GM12864 (cell line): ENCODE results near the gene SYT1.

ENCODE experiments used
- DNase-seq: peaks from one replicate; pipeline ENCODE4 v3.0.0-alpha.2; 2011; ENCODE audit warnings: low read depth
- H3K4me3 ChIP-seq: 2 replicates; pipeline ENCODE4 v1.5.1; 2011; ENCODE audit warnings: mild to moderate bottlenecking, low read depth, low read length, control low read depth
- CTCF ChIP-seq: IDR thresholded peaks from 2 replicates; pipeline ENCODE4 v1.5.1; 2011; ENCODE audit warnings: low read depth, mild to moderate bottlenecking, moderate library complexity, low read length, control low read depth, inconsistent platforms; ENCODE audit errors: missing control alignments

SYT1 gene

GRCh38 chr12:79083181-79083580 lies 218.6 kb downstream of the SYT1 start:
- H3K4me3 ChIP-seq, result no peak overlapping the region
- DNase-seq, result no peak
- no peak for TF ChIP-seq CTCF

- DNase-seq, result no peak
- TF ChIP-seq CTCF, result no peak
These were observed 220.6 kb downstream of the SYT1 start for GRCh38 chr12:79085106-79085682.

GRCh38 chr12:79086541-79087296 lies 222.1 kb downstream of the SYT1 start:
- no peak overlapping the region for H3K4me3 ChIP-seq

More at GRCh38 chr12:79085106-79085682, 220.6 kb downstream of the SYT1 start:
- no peak overlapping the region for H3K4me3 ChIP-seq

GRCh38 chr12:79098530-79098929 lies 234.0 kb downstream of the SYT1 start:
- no peak overlapping the region for H3K4me3 ChIP-seq
- no peak for TF ChIP-seq CTCF
- no peak for DNase-seq

More at GRCh38 chr12:79086541-79087296, 222.1 kb downstream of the SYT1 start:
- DNase-seq, result no peak
- no peak for TF ChIP-seq CTCF

GRCh38 chr12:79108962-79109361 lies 244.4 kb downstream of the SYT1 start:
- no peak for DNase-seq
- H3K4me3 ChIP-seq, result no peak overlapping the region
- no peak for TF ChIP-seq CTCF

GRCh38 chr12:79114896-79115295 lies 250.3 kb downstream of the SYT1 start:
- no peak for DNase-seq
- no peak for TF ChIP-seq CTCF

More at GRCh38 chr12:79114896-79115295, 250.3 kb downstream of the SYT1 start:
- no peak overlapping the region for H3K4me3 ChIP-seq
